GM12872 (cell line): ENCODE data around the gene HOXB3.

Experiments
- TF ChIP-seq, protein P1 (sequence below): IDR thresholded peaks from 3 replicates; pipeline ENCODE4 v1.5.1; 2011; ENCODE audit warnings: low read depth, mild to moderate bottlenecking, low read length, moderate library complexity; ENCODE audit not compliant: insufficient read depth

HOXB3 gene

DNA sequence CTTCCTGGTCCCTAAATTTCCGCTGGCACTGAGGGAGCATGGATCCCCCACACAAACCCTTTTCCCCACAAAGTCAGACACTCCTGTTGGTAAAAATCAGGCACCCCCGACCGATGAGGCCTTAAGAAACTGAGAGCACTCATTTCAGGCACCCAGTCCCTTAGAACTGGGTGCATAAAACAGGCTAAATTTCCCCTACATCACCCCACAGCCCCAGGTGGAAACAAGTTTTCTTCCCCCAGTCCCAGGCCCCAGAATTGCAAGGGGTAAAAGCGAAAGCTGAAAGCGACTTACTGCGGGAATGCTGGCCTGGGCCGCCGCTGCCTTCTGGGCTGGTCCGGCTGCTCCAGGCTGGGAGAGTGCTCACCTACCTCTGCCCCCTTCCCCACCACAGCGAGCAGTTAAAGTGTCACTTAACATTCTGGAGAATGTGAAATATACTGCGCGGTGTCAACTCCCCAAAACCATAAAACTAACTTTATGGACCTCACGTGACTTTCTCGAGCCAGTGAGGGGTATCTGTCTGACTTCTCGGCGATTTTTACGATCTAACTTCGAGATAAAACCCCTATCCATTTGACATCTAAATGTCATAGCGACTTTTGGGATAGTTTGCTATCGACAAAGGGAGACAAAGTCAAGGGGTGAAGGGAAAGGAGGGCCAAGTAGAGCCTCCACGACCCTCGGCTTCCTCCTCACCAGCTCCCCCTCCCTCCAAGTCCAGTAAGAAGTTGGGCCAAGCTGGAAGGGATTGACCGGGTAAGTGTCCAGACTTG lies at the start of gene HOXB3:
Gene HOXB3, minus strand, starts transcription at position 411 of the 776 bp plus-strand sequence. CDS start 37,767 bp downstream, outside the sequence.
- TF ChIP-seq, protein P1, sequence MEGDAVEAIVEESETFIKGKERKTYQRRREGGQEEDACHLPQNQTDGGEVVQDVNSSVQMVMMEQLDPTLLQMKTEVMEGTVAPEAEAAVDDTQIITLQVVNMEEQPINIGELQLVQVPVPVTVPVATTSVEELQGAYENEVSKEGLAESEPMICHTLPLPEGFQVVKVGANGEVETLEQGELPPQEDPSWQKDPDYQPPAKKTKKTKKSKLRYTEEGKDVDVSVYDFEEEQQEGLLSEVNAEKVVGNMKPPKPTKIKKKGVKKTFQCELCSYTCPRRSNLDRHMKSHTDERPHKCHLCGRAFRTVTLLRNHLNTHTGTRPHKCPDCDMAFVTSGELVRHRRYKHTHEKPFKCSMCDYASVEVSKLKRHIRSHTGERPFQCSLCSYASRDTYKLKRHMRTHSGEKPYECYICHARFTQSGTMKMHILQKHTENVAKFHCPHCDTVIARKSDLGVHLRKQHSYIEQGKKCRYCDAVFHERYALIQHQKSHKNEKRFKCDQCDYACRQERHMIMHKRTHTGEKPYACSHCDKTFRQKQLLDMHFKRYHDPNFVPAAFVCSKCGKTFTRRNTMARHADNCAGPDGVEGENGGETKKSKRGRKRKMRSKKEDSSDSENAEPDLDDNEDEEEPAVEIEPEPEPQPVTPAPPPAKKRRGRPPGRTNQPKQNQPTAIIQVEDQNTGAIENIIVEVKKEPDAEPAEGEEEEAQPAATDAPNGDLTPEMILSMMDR: no peak

DNA sequence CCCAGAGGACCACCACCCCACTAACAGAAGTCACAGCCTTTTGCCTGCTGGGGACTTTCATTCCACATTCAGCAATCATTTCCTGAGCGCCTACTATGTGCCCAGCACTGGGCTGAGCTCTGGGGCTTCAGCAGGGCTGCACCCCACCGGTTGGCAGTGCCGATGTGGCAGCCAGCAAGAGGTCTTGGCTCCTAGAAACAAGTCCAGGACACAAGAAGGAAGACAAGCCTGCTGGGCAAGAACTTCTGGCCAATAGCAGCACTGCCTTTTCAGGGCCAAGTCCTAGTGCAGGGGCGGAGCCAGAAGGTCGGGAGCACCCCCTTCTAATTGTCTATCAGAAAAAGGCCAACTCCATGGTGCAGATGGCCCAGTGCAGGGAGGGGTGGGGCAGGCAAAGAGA lies 49.1 kb upstream of the HOXB3 start:
- TF ChIP-seq, protein P1: no peak

DNA sequence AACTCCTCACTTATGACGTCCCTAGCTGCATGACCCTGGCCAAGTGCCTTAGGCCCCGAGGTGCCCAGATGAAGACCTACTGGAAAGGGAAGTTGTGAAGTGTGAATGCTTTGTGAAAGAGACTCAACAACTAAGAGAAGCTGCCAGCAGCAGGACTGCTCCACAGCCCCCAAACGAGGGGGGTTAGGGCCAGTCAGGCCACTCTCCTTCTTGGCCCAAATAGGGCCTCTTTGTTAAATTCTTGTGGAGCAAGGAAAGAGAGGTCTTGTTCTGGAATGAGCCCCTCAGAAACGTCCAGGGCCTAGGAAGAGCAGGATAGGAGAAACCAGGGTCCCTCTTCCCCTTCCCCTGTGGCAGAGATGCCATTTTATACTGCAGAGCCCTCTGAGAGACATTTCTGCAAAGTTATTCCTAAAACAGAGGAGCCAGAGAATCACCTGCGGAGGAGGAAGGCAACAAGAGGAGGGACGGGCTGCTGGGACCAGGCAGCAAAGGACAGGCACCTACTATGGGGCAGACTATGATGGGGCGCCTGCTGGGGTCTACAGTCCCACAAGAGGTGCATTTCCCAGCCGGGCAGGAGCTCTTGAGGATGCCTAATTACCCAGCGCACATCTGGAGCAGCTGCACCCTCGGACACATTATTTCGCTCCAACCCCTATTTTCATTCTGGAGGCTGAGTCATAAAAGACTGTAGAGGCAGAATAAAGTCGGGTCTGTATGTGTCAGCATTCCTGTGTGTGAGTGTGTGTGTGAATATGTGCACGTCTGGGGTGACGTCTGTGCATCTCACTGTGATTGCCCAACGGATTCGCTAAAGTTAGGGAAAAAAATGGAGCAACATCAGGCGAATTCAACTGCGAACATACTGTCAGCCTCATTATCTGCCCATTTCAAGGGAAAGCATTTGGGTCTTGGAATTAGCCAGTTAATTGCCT lies 47.6 kb upstream of the HOXB3 start:
- TF ChIP-seq, protein P1: no peak

DNA sequence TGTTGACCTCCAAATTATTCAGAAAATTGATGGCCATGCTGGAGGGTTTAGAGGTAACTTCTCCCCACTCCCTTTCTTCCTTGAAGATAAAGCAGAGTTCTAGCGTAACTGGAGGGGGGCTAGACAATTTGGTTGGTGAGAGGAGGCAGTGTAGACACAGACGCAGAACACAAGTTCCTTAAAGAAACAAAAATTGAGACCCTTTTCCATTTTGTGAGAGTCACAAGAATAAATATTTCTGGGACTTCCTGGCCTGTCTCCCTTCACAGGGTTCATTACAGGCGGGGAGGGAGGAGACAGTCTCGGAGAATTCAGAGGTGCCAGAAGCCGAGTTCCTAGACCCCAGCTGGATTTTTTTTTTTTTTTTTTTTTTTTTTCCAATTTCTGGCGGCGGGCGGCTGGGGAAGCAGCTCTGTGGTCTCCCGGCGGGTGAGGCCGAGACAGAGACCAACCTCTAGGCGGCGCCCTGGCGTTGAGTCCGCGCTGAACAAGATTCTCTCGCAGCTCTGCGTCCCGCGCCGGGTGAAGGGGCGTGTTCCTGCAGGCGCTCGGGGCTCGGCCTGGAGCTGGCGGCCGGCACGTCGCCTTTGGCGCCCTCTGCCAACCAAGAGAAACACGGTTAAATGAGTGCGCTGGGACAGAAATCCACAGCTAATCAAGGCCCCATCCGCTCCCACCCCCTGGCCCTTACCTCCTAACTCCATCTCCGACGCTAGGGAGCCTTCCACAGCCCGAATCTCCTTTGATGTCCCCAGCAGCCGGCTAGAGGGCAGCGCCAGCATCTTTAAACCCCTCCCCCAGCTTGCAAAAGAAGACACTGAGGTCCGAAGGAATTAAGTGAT lies 46.4 kb upstream of the HOXB3 start:
- TF ChIP-seq, protein P1: peak; percentile 83

DNA sequence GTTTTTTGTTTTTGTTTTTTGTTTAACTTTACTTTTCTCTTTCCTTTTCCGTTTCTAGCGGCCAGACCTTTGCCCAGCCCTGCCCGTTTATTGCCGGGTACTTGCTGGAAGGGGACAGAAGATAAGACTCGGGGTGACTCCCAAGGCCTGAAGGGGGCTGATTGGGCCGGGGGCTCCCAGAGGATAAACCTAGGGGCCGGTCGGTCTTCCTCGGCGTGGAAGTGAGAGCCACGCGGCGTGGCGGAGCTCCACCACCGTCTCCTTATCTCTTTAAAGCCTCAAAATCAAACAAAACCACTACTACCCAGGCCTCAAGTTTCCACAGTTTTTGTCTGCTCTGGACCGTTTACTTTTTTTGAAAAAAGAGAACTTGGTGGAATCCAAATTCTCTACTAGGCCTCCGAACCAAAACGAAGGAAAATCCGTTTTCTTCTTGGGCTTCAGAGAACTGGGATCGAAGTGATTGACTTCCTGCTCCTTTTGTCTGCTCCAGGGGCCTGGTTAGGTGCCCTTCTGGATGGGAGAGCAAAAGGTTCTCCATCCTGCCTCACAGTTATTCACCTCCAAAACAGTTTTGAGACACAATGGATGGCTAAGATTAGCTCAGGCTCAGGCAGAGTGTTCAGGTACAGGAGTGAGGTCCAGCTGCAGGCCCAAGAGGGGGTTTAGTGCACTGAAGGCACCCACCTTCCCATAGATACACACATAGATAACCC lies 44.6 kb upstream of the HOXB3 start:
- TF ChIP-seq, protein P1: no peak

DNA sequence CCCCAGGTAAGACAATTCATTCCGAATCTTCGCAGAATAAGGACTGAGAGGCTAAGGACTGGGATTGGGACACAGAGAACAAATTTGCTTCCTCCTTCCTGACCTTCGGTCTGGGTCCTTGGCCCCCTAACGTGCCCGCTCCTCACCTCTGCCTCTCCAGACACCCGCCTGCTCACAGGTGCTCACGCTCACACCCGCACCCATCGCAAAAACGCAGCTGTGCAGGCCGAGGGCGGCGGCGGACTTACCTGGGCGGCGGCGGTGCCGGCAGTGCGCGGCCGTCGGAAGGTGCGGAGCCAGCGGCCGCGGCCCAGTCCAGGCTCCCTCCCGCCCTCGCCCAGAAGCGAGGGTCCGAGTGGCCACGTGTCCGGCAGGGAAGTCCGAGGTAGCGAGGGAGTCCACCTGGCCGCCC lies 43.2 kb upstream of the HOXB3 start:
- TF ChIP-seq, protein P1: no peak
